Lower lobe of right lung (tissue), 2 donors: ENCODE results near the gene CDO1. TPM values are rescaled to one million over a fixed set of nuclear protein-coding genes. Genes with fewer than 3 reads are reported as not detected.

Source experiments
- ATAC-seq, 2 donors: fragments of 200-7000 bp; cut with Tn5 transposase; one replicate each; pipeline ENCODE4 v1.9.1; 2020 to 2022; ENCODE audit warnings: mild to moderate bottlenecking in 2 of 2, moderate library complexity in 2 of 2
- DNase-seq: peaks from one replicate; pipeline ENCODE4 v3.0.0-alpha.2; 2020
- H3K27ac ChIP-seq: fragments of 200-600 bp; one replicate; pipeline ENCODE4 v1.8.0; 2022
- H3K27me3 ChIP-seq: fragments of 200-600 bp; one replicate; pipeline ENCODE4 v1.8.0; 2022; ENCODE audit warnings: low read depth
- H3K36me3 ChIP-seq: fragments of 200-600 bp; one replicate; pipeline ENCODE4 v1.8.0; 2022; ENCODE audit warnings: mild to moderate bottlenecking
- H3K4me1 ChIP-seq: fragments of 200-600 bp; one replicate; pipeline ENCODE4 v1.8.0; 2022
- H3K4me3 ChIP-seq: fragments of 200-600 bp; one replicate; pipeline ENCODE4 v1.8.0; 2022; ENCODE audit warnings: mild to moderate bottlenecking
- H3K9me3 ChIP-seq: fragments of 200-600 bp; one replicate; pipeline ENCODE4 v1.8.0; 2022
- CTCF ChIP-seq: fragments of 200-600 bp; IDR thresholded peaks from one replicate; pipeline ENCODE4 v1.8.0; 2022; ENCODE audit warnings: antibody characterized with exemption, mild to moderate bottlenecking
- intact Hi-C: fragments of 100-400 bp; cut with DNase I; formaldehyde crosslinking; loops from one replicate; pipeline ENCODE4 v1.11.0; 2022
- total RNA-seq: library from RNA; stranded (reverse); fragmentation: NEBNext Ultra II Directional; extraction: Animal tissue kit (Norgen Biotek cat#: 25700); gene quantifications from one replicate; pipeline ENCODE4 v1.2.1, GENCODE V29; 2021
- donor health status: DM: no; HTN: yes; CAD: no; lungs with severe emphysema.

CDO1 gene
- total RNA-seq, 1 donor from 2014 or later: 12.8 TPM

DNA sequence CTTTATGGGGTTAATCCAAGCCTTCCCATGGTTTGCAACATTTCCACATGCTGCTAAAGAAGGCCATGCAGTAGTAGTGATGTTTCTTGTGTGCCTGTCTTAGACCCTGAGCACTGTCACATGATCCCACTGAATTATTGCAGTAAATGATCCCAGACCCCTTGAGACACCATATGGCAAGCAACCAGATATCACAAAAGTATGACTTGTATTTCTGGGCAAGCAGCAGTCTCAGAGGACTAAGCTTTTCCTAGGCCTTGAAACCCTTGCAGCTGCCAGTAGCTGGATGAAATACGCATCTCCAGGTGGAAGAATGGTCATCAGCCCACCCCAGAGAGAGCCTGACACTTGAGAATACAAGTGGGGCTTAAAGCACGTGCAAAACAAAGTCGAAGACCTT lies 41.8 kb downstream of the CDO1 start:
- Histone ChIP-seq H3K27ac (no peak overlapping the region), H3K9me3 (no peaks in the 10 kb centered on the region), H3K27me3 (no peaks in the 10 kb centered on the region), H3K4me1 (no peaks in the 10 kb centered on the region), H3K4me3 (no peak overlapping the region), H3K36me3 (no peaks in the 10 kb centered on the region)
- ATAC-seq (no peak), DNase-seq (no peak)
- TF ChIP-seq CTCF: no peak
- intact Hi-C loops: no loop called here

DNA sequence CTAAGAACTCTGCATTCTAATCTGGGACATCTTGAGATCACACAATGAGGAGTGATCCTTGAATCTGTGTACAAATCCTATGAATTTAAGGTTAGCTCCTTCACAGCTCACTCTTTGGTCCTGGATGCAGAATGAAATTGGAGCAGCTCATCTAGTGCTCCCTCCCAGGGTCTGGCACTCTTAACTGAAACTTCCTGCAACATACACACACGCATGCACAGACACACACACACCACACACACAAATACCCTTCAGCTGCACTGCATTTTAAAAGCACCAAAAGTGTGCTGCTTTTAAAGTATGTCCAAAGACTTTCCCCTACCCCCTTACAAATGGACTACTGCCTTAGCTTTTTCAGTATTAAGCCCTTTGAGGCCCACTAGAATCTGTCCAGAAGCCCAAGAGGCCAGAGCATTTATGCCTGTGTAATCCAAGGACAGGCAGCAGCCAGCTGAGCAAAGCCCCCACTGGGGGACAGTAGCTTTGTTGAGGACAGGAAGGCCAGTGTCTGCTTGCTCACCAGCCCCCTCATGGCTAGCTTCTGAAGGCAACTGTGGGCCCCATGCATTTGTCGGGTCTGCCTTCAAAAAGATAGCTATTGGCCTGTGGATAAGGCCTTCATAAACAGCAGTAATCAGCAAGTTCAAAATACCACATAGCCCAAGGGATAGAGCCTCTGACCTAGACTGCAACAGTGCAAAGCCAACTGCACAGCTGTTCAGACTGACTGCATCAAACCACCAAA lies 43.6 kb downstream of the CDO1 start:
- Histone ChIP-seq H3K27me3 (no peaks in the 10 kb centered on the region), H3K9me3 (no peaks in the 10 kb centered on the region), H3K36me3 (no peaks in the 10 kb centered on the region), H3K4me1 (no peaks in the 10 kb centered on the region), H3K4me3 (no peak overlapping the region), H3K27ac (no peak overlapping the region)
- no peak for ATAC-seq
- no peak for TF ChIP-seq CTCF
- DNase-seq: no peak
- intact Hi-C loops: no loop called here

DNA sequence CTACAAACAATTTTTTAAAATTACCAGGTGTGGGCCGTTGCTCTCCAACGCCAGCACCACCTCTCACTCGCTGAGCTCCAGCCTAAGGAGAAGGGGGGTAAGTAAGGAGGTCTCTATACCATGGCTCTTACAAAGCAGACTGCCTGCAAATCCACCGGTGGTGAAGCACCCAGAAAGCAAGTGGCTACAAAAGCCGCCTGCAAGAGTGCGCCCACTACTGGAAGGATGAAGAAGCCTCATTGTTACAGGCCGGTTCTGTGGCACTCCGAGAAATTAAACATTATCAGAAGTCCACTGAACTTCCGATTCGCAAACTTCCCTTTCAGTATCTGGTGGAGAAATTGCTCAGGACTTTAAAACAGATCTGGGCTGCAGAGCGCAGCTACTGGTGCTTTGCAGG lies 46.0 kb downstream of the CDO1 start:
- TF ChIP-seq CTCF: no peak
- Histone ChIP-seq H3K4me1 (no peaks in the 10 kb centered on the region), H3K27ac (no peak overlapping the region), H3K9me3 (no peaks in the 10 kb centered on the region), H3K27me3 (no peaks in the 10 kb centered on the region), H3K4me3 (no peak overlapping the region), H3K36me3 (no peaks in the 10 kb centered on the region)
- DNase-seq (no peak), ATAC-seq (no peak)
- intact Hi-C loops: no loop called here

DNA sequence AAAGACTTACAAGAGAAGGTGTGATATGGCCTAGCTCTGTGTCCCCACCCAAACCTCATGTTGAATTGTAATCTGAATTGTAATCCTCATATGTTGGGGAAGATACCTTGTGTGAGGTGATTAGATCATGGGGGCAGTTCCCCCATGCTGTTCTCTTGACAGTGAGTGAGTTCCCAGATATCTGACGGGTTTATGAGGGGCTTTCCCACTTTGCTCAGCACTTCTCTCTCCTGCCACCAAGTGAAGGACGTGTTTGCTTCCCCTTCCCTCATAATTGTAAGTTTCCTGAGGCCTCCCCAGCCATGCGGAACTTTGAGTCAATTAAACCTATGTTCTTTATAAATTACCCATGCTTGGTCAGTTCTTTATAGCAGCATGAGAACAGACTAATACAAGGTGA lies 49.0 kb downstream of the CDO1 start:
- no peak overlapping the region for H3K27ac ChIP-seq
- H3K4me3 ChIP-seq: no peak overlapping the region
- TF ChIP-seq CTCF: no peak
- ATAC-seq: no peak
- DNase-seq: no peak
- intact Hi-C loops: no loop called here
- no peaks in the 10 kb centered on the region for H3K27me3 ChIP-seq
- H3K9me3 ChIP-seq: no peaks in the 10 kb centered on the region
- H3K4me1 ChIP-seq: no peaks in the 10 kb centered on the region
- H3K36me3 ChIP-seq: no peaks in the 10 kb centered on the region

DNA sequence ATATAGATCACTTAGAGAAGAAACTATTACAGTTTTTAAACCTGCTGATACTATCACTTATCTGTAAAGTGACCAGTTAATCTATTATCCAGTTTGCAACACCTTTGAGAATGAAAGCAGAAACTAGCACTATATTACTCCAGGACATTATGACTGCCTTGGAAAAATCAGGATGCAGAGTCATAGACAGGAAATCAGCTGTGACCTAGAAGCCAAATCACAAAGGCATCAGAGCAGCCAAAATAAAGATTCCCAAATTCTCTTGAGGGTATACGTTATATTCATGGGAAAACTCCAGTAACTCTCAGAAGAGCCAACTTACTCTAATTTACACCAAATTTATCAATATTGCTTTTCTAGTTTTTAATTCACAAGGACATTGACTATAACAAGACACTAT lies 49.9 kb downstream of the CDO1 start:
- ATAC-seq: no peak
- H3K4me3 ChIP-seq: no peak overlapping the region
- intact Hi-C loops: no loop called here
- no peak for TF ChIP-seq CTCF
- no peak for DNase-seq
- no peaks in the 10 kb centered on the region for H3K36me3 ChIP-seq
- no peaks in the 10 kb centered on the region for H3K27me3 ChIP-seq
- H3K4me1 ChIP-seq: no peaks in the 10 kb centered on the region
- H3K27ac ChIP-seq: no peak overlapping the region
- H3K9me3 ChIP-seq: no peaks in the 10 kb centered on the region
